ENCODE results near the gene CRYGB.

Gene CRYGB

DNA sequence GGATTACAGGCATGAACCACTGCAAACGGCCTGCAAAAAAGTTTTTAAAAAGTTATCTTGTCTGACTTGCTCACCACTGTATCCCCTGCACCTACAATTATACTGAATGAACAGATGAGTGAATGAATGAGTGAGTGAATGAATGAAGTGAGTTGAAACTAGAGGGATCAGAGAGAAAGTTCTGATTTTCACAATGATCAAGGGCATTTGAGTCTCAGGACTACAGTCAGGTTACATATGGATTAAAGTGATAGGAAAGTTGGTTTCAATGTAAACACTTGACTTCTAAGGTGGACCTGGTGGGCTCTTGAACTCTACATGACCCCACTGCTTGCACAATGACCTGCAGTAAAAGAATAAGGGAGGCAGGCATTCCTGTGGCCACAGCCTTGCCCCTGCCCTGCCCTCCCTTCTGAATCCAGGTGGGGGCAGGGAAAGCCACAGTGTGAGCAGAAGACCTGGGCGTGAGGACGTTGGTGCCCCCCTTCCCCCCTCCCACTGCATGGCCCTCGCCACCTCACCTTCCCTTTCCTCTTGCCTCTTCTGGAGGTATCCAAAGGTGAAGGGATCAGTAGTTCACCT lies 33.2 kb upstream of the CRYGB start:
- peaks cover 2% of the 10 kb centered on the region for H3K27me3 ChIP-seq (replicated peaks)
- no peak overlapping the region for H3K4me3 ChIP-seq (ENCODE audit: low read depth, low read length)
- no peak overlapping the region for H3K27ac ChIP-seq
- in situ Hi-C loops (cut with HindIII; ENCODE audit: low pct_ligation_motif_present, low sequenced_read_pairs) = no loop called here
- no peak for DNase-seq
- TF ChIP-seq, protein P1, sequence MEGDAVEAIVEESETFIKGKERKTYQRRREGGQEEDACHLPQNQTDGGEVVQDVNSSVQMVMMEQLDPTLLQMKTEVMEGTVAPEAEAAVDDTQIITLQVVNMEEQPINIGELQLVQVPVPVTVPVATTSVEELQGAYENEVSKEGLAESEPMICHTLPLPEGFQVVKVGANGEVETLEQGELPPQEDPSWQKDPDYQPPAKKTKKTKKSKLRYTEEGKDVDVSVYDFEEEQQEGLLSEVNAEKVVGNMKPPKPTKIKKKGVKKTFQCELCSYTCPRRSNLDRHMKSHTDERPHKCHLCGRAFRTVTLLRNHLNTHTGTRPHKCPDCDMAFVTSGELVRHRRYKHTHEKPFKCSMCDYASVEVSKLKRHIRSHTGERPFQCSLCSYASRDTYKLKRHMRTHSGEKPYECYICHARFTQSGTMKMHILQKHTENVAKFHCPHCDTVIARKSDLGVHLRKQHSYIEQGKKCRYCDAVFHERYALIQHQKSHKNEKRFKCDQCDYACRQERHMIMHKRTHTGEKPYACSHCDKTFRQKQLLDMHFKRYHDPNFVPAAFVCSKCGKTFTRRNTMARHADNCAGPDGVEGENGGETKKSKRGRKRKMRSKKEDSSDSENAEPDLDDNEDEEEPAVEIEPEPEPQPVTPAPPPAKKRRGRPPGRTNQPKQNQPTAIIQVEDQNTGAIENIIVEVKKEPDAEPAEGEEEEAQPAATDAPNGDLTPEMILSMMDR (IDR thresholded peaks at IDR 0.05; ENCODE audit: low read depth, low read length, missing control alignments) = no peak
- H3K36me3 ChIP-seq (replicated peaks) = no peaks in the 10 kb centered on the region

DNA sequence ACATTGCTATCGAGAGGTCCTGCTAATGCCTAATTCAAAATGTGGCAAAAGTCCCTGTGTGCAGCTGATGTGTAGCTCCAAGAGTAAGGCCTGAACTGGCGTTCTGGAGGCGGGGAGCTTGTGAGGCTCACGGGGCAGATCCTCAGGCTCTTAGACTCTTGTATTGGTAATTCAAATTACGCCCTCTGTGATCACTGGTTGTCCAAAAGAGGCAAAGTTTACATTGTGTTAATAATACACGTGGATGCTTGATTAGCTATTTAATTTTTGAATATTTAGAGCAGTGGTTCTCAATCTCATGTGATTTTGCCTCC lies 29.8 kb upstream of the CRYGB start:
- no peaks in the 10 kb centered on the region for H3K36me3 ChIP-seq (replicated peaks)
- no peak for DNase-seq
- TF ChIP-seq, protein P1 (IDR thresholded peaks at IDR 0.05; ENCODE audit: low read depth, low read length, missing control alignments) = no peak
- no peaks in the 10 kb centered on the region for H3K27me3 ChIP-seq (replicated peaks)
- H3K4me3 ChIP-seq (ENCODE audit: low read depth, low read length) = no peak overlapping the region
- H3K27ac ChIP-seq = no peak overlapping the region
- in situ Hi-C loops (cut with HindIII; ENCODE audit: low pct_ligation_motif_present, low sequenced_read_pairs) = no loop called here

DNA sequence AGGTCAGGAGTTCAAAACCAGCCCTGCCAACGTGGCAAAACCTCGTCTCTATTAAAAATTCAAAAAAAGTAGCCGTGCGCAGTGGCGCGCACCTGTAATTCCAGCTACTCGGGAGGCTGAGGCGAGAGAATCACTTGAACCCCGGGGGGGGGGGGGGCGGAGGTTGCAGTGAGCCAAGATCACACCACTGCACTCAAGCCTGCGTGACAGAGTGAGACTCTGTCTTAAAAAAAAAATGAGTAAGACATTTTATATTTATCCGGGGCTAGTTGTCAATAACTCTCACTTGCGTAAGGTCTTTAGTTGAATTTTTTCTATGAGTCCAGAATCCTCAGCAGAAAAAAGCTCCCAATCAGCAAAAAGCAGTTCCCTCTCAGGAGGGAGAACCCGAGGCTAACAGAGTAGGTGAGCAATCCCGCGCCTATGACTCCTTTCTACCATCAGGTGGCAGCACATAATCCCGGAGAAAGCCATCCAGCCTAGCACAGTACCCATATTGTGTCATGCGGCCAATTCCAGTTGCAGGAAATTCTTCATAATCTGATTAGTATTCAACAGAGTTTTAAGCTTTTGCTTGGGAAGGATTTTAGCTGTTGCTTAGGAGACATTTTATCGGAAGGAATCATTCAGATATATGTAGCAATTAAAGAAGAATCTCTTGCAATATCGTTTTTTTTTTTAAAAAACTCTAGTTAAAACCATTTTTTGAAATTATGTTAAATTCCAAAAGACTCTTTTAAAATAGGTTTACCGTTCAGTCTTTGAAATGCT lies 29.3 kb upstream of the CRYGB start:
- Histone ChIP-seq H3K4me3 (ENCODE audit: low read depth, low read length) (no peak overlapping the region), H3K27ac (no peak overlapping the region), H3K36me3 (replicated peaks) (no peaks in the 10 kb centered on the region), H3K27me3 (replicated peaks) (no peaks in the 10 kb centered on the region)
- DNase-seq = peak; percentile 88
- in situ Hi-C loops (cut with HindIII; ENCODE audit: low pct_ligation_motif_present, low sequenced_read_pairs) = no loop called here
- TF ChIP-seq, protein P1 (IDR thresholded peaks at IDR 0.05; ENCODE audit: low read depth, low read length, missing control alignments) = peak; percentile 95

DNA sequence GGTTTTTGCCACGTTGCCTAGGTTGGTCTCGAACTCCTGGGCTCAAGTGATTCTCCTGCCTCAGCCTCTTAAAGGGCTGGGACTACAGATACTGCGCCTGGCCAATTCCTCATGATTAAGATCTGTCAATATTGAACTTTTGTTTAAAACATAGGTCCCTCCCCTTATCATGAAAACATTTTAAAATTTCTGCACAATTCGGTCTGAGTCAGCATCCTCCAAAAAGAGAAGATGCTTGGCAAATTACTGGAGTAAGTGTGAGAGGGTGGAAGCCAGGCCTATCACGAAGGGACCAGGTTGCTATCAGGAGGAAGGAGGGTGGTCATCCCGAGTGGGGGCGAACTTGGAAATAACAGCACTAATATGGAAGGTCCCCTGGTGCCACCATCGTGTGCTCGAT lies 28.2 kb upstream of the CRYGB start:
- no peak for DNase-seq
- no peak overlapping the region for H3K27ac ChIP-seq
- H3K27me3 ChIP-seq (replicated peaks) = no peaks in the 10 kb centered on the region
- TF ChIP-seq, protein P1 (IDR thresholded peaks at IDR 0.05; ENCODE audit: low read depth, low read length, missing control alignments) = no peak
- no peaks in the 10 kb centered on the region for H3K36me3 ChIP-seq (replicated peaks)
- no peak overlapping the region for H3K4me3 ChIP-seq (ENCODE audit: low read depth, low read length)
- in situ Hi-C loops (cut with HindIII; ENCODE audit: low pct_ligation_motif_present, low sequenced_read_pairs) = no loop called here

DNA sequence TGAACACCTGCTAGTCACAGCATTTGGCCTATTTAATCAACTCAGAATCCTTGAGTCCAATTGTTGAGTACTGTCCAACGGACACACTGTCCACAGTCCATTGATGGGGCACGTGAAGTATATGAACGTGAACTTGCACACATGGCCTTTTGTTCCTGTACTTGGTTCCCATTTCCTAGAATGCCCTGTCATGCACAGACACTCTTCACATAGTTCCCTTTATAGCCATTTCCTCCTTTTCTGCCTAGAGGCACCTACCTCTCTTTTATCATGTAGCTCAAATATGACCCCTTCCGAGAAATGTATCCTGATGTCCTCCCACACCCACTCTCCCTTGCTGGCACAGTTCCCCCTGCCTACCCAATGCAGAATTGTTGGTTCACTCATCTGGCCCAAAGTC lies 26.2 kb upstream of the CRYGB start:
- in situ Hi-C loops (cut with HindIII; ENCODE audit: low pct_ligation_motif_present, low sequenced_read_pairs) = no loop called here
- no peaks in the 10 kb centered on the region for H3K36me3 ChIP-seq (replicated peaks)
- TF ChIP-seq, protein P1 (IDR thresholded peaks at IDR 0.05; ENCODE audit: low read depth, low read length, missing control alignments) = no peak
- no peaks in the 10 kb centered on the region for H3K27me3 ChIP-seq (replicated peaks)
- DNase-seq = no peak
- H3K4me3 ChIP-seq (ENCODE audit: low read depth, low read length) = no peak overlapping the region
- H3K27ac ChIP-seq = no peak overlapping the region
